ENCODE measurements around the gene NT5C2.
A peak's percentile ranks its signal among the peaks of the same experiment; 100 is the strongest.
"Not testable (repeated sequence)": the region's sequence is repeated elsewhere in the genome, so short reads cannot be mapped to it uniquely, and the experiment has no call there.

NT5C2 gene

GRCh38 chr10:103193107-103193819 lies at the start of gene NT5C2:
Gene NT5C2 (minus strand): TSS chr10:103193272. CDS start chr10:103174958, 18,314 bp downstream.
- DNase-seq, result peak; percentile 42

DNA sequence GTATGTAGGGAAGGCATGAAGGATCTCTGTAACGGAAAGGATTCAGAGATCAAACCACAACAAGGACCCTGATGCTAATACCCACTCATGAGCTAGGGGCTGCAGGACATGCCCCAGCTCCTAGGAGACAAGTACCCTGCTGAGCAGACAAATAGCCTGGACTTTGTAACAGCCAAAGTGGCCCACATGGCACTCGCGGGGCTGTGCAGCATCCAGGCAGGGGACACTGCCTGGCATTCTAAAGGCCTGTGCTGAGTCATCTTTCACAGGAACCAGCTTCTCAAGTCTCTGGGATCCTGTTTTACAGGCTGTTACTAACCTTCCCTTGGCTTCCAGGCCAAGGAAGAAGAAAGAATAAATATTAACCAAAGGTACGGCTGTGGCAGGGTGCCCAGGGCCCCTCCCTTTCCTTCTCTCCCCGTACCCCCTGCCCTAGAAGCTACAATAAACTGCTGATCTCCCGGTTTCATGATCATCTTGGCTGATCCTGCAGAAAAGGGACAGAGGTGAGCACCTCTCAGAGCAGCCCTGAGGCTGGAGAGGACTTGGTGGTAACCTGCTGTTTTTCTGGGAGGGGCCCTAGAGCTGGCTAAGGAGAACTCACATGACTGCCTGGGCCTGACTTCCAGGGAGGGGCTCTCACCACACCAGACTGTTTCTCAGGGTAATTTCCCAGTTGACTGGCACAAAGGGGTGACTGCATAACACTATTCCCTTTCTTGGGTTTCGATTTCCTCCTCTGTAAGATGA lies 48.4 kb upstream of the NT5C2 start:
- DNase-seq, result no peak

- DNase-seq, result no peak
Measured at GRCh38 chr10:103238506-103239252, 45.6 kb upstream of the NT5C2 start.

- no peak for DNase-seq
Measured at GRCh38 chr10:103235775-103236174, 42.7 kb upstream of the NT5C2 start.

DNA sequence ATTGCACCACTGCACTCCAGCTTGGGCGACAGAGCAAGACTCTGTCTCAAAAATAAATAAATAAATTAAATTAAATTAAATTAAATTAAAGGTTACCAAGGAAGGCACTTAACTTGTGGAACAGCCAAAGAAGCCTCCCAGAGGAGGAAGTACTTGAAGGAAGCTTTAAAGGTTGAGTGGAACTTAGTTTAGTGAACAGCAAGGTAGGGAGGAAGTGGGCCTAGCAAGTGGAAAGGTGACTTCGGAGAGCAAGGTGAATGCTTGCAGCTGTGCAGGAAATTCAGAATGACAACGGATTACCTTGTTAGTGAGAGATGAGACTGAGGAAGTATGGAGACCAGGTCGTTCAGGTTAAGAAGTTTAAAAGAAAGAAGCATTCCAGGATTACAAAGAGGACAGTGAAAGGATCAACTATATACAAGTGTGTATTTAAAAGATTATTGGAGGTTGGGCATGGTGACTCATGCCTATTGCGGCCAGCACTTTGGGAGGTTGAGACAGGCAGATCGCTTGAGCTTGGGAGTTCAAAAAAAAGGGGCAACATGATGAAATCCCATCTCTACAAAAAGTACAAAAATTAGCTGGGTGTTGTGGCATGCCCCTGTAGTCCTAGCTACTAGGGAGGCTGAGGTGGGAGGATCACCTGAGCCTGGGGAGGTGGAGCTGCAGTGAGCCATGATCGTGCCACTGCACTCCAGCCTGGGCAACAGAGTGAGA lies 39.9 kb upstream of the NT5C2 start:
- DNase-seq, result no peak

DNA sequence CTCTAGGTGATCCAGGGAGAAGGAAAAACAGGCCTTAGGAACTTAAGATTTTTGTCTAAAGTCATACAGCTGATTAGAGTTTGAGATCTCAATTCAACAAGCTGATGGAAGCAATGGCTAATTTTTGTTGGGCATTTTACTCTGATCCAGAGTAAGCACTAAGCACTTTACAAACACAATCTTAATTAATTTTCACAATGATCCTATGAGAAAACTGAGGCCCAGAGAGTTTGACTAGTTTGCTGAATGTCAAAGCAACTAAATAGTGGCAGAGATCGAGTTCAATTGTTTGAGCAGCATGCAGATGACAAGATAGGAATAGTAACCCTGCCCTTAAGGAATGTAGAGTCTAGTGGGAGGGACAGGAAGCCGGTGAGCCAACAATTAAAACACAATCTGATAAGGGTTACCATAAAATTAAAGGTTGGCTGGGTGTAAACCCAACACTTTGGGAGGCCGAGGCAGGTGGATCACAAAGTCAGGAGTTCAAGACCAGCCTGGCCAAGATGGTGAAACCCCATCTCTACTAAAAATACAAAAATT lies 39.1 kb upstream of the NT5C2 start:
- no peak for DNase-seq

GRCh38 chr10:103231047-103231551 lies 38.0 kb upstream of the NT5C2 start:
- DNase-seq, result no peak

DNA sequence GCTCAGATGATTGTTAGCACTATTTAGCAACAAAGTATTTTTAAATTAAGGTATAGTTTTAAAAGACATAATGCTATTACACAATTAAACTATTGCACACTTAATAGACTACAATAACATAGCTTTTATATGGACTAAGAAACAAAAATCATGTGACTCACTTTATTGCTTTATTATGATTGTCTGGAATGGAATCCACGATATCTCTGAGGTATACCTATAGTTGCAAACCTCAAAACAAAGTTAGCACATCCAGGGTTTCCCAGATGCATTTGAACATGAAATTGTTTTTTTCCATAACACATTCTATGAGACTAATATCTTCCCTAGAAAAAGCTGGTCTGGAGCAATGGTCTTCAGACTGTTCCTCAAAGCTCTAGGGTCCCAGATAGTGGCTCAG lies 34.3 kb upstream of the NT5C2 start:
- DNase-seq, result no peak

GRCh38 chr10:103225939-103226338 lies 32.9 kb upstream of the NT5C2 start:
- DNase-seq, result no peak

DNA sequence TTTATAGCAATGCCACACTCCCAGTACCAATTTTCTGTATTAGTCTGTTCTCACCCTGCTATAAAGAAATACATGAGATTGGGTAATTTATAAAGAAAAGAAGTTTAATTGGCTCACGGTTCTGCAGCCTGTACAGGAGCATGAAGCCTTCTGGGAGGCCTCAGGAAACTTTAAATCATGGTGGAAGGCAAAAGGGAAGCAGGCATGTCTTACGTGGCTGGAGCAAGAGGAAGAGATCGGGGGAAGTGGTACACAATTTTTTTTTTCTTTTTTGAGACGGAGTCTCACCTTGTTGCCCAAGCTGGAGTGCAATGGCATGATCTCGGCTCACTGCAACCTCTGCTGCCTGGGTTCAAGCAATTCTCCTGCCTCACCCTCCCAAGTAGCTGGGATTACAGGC lies 31.6 kb upstream of the NT5C2 start:
- not testable (repeated sequence) for DNase-seq

- no peak for DNase-seq
Measured at GRCh38 chr10:103224133-103224532, 31.1 kb upstream of the NT5C2 start.

DNA sequence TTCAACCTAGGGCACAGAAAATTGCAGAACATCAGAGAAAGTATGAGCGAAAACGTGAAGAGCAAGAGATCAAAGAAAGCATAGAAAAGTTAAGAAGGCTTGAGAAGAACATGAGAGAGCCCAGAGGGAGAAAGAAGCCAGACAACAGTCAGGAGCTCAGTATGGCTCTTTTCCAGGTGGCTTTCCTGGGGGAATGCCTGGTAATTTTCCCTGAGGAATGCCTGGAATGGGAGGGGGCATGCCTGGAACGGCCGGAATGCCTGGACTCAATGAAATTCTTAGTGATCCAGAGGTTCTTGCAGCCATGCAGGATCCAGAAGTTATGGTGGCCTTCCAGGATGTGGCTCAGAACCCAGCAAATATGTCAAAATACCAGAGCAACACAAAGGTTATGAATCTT lies 23.3 kb upstream of the NT5C2 start:
- DNase-seq, result not testable (repeated sequence)

DNA sequence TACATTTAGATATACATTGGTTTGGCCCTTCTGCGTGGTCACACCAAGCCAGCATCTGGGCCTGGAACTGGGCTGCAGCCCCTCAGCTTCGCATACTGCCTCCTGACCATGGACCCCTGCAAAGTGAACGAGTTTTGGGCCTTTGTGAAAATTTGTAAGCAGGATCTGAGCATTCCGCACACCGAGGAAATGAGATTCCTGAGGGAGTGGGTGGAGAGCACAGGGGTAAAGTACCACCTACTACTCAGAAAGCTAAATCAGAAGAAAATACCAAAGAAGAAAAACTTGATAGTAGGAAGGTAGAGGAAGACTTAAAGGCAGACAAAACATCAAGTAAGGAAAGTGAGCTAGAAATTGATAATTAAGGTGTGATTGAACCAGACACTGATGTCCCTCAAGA lies 22.5 kb upstream of the NT5C2 start:
- DNase-seq, result no peak

DNA sequence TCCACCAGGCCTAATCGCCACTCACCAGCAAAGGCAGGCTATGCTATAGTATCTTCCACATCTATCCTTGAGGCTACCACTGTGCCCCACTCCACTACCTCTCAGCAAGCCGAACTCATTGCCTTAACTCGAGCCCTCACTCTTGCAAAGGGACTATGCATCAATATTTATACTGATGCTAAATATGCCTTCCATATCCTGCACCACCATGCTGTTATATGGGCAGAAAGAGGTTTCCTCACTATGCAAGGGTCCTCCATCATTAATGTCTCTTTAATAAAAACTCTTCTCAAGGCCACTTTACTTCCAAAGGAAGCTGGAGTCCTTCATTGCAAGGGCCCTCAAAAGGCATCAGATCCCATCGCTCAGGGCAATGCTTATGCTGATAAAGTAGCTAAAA lies 17.2 kb upstream of the NT5C2 start:
- DNase-seq, result not testable (repeated sequence)

GRCh38 chr10:103207643-103208042 lies 14.6 kb upstream of the NT5C2 start:
- DNase-seq, result not testable (repeated sequence)

DNA sequence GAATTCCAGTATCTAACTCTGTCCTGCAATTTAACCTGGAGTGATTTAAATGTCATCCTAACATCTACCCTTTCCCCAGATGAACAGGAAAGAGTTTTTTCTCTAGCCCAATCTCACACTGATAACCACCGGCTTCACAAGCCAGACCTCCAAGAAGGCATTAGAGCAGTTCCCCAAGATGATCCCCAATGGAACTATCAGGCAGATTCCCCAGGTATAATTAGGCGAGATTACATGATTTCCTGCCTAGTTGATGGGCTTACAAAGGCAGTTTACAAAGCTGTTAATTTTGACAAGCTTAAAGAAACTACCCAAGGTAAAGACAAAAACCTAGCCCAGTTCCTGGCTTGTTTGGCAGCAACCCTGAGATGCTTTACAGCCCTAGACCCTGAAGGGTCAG lies 14.1 kb upstream of the NT5C2 start:
- DNase-seq, result no peak

DNA sequence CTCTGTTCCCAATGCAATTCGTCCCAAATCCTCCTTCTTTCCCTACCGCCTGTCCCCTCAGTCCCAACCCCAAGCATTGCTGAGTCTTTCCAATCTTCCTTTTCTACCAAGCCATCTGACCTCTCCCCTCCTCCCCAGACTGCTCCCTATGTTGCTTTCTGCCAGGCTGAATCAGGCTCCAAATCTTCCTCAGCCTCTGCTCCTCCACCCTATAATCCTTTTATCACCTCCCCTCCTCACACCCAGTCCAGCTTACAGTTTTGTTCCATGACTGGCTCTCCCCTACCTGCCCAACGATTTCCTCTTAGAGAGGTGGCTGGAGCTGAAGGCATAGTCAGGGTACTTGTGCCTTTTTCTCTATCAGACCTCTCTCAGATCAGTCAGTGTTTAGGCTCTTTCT lies 13.6 kb upstream of the NT5C2 start:
- not testable (repeated sequence) for DNase-seq

DNA sequence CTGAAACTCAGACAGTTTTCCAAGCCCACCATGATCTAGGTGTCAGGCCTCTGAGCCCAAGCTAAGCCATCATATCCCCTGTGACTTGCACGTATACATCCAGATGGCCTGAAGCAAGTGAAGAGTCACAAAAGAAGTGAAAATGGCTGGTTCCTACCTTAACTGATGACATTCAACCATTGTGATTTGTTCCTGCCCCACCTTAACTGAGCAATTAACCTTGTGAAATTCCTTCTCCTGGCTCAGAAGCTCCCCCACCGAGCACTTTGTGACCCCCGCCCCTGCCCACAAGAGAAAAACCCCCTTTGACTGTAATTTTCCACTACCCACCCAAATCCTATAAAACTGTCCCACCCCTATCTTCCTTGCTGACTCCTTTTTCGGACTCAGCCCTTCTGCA lies 12.3 kb upstream of the NT5C2 start:
- not testable (repeated sequence) for DNase-seq

DNA sequence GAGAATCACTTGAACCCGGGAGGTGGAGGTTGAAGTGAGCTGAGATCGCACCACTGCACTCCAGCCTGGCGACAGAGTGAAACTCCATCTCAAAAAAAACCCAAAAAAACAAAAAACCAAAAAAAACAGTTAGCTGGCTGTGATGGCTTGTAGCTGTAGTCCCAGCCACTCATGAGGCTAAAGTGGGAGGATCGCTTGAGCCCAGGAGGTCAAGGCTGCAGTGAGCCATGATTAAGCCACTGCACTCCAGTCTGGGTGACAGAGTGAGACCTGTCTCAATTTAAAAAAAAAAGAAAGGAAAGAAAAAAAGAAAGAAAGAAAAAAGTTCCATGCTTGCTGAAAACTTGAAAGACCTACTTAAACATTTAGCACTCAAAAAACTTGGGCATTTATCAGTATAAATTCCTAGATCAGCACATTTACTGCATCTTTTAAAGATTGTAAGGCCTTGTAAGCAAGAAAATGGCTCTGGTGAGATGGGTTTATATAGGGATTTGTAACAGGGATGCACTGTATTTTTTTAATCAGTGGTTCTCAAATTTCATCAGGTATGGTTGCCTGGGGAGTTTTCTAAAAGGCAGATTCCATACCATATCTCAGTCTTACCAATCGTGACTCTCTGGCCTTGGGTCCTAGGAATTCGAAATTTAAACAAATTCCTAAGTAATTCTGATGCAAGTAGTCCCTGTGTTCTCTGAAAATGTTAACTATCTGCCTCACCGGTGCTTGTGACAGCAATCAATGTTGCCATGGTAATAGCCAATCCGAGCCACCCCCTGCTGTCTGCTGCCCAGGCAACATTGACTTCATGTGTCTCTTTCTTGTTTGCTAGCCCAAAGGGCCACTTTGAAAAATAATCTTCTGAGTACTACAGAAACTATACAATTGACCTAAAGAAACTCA lies 11.5 kb upstream of the NT5C2 start:
- no peak for DNase-seq

DNA sequence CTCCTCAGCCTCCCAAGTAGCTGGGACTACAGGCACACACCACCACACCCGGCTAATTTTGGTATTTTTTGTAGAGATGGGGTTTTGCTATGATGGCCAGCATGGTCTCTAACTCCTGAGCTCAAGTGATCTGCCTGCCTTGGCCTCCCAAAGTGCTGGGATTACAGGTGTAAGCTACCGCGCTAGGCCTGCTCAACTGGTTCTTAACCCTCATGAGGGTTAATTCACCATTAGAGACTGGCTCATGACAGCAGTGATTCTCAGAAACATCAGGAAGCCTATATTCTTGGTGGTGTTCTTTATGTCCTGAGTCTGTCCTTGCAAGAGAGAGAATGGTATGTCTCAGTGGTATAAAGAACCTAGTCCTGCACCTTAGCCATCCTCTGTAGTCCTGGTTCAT lies 10.4 kb upstream of the NT5C2 start:
- DNase-seq, result no peak

GRCh38 chr10:103202319-103202718 lies 9.2 kb upstream of the NT5C2 start:
- DNase-seq, result no peak

All from SHP77 treated with DMSO at 0.1 percent for 48 hours (cell line).